Pancreas (tissue), 10 donors: ENCODE results near the gene CARS1. TPM values are rescaled to one million over a fixed set of nuclear protein-coding genes. Genes with fewer than 3 reads are reported as not detected.

Experiments
- ATAC-seq, 4 donors: fragments of 200-7000 bp; cut with Tn5 transposase; one replicate each; pipeline versions ENCODE4 v1.8.0 to v1.9.1; 2020; ENCODE audit warnings: mild to moderate bottlenecking in 4 of 4, moderate library complexity in 4 of 4
- DNase-seq, 6 donors: peaks; one replicate each; pipeline ENCODE4 v3.0.0-alpha.2; 2020
- FAIRE-seq: peaks from 2 replicates; lab custom pipeline; 2012; peaks lifted over from hg19 to GRCh38; lab: Jason Lieb, UNC
- H3K27ac ChIP-seq, 4 donors: fragments of 200-600 bp; sonication (generic); 1 replicate in 3 of 4; 2 replicates in 1 of 4; pipeline versions ENCODE4 v1.5.0 to v1.8.0; 2020
- H3K27me3 ChIP-seq, 4 donors: fragments of 200-600 bp; one replicate each; pipeline ENCODE4 v1.8.0; 2021
- H3K36me3 ChIP-seq, 3 donors: fragments of 200-600 bp; sonication (generic) in 1 of 3; one replicate each; pipeline versions ENCODE4 v1.5.0 to v1.8.0; 2020 to 2021
- H3K4me1 ChIP-seq, 3 donors: fragments of 200-600 bp; one replicate each; pipeline ENCODE4 v1.8.0; 2021
- H3K4me3 ChIP-seq, 4 donors: fragments of 200-600 bp; sonication (generic) in 2 of 4; one replicate each; pipeline versions ENCODE4 v1.5.0 to v1.8.0; 2020 to 2021
- H3K9me3 ChIP-seq, 4 donors: fragments of 200-600 bp; one replicate each; pipeline ENCODE4 v1.8.0; 2021
- WGBS, 2 donors: extraction: QIAGEN DNeasy Blood & Tissue Kit; methylation state at CpG; one replicate each; pipeline ENCODE4 v1.1.7; 2013; 5-methylcytosine and 5-hydroxymethylcytosine counted together
- intact Hi-C, 3 donors: fragments of 100-400 bp; cut with DNase I; formaldehyde crosslinking; loops; one replicate each; pipeline versions ENCODE4 v1.11.1 to v1.14.2; 2022
- polyA plus RNA-seq, 2 donors: library from polyadenylated mRNA; stranded (reverse); fragments of 200-250 nt; gene quantifications; one replicate each; pipeline ENCODE4 v1.2.3, GENCODE V29; 2013
- total RNA-seq, 6 donors: library from RNA; stranded (reverse); fragmentation: NEBNext Ultra II Directional in 4 of 6; extraction: Animal tissue kit (Norgen Biotek cat#: 25700) in 4 of 6; gene quantifications; one replicate each; pipeline versions ENCODE4 v1.2.1 to v1.2.4, GENCODE V29; 2021 to 2023
- TF ChIP-seq, protein P1 (sequence below), 4 donors: fragments of 200-600 bp; sonication (generic) in 3 of 4; IDR thresholded peaks; one replicate each; pipeline versions ENCODE4 v1.5.0 to v1.8.0; 2021; ENCODE audit warnings: antibody characterized with exemption in 4 of 4
- donor health status: healthy with polysubstance abuse.
- donor health status: DM: no; HTN: no; CAD: no; lungs with moderate emphysema.
- donor health status: DM: no; HTN: no; CAD: no.
- donor health status: control.
- donor health status: control.
- donor health status: Bipolar disorder and iron deficiency.
- donor health status: DM: yes; HTN: yes; CAD: no.
- donor health status: DM: no; HTN: no; CAD: no.
- donor health status: DM: no; HTN: no; CAD: no.
- donor health status: DM: yes; HTN: yes; CAD: no.

Gene CARS1
- total and polyA plus RNA-seq, 8 donors, result 14.8 to 65.0 (median 19.8) TPM

DNA sequence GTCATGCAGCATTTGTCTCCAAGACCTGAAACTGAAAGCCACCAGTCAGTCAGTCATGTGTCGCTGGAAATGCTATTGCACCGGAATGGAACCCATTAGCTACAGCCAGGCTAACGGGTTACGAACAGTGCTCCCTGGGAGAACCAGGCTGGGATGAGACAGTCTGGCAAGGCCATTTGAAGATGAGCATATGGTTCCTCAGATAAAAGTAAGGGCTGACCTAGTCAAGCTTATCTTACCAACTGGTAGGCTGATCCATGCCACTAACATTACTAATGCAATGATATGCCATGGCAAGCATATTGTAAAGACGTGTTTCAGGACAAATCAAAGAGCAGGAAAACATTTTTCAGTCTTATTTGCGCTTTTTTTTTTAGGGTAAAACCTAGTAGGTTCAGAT lies 93.5 kb downstream of the CARS1 start:
- Histone ChIP-seq H3K4me1 (no peaks in the 10 kb centered on the region), H3K36me3 (peaks cover 0 to 71% (median 11%) of the 10 kb centered on the region in 3 donors), H3K9me3 (no peaks in the 10 kb centered on the region), H3K4me3 (no peak overlapping the region), H3K27me3 (no peaks in the 10 kb centered on the region), H3K27ac (no peak overlapping the region)
- intact Hi-C loops, result no loop called here
- TF ChIP-seq, protein P1, sequence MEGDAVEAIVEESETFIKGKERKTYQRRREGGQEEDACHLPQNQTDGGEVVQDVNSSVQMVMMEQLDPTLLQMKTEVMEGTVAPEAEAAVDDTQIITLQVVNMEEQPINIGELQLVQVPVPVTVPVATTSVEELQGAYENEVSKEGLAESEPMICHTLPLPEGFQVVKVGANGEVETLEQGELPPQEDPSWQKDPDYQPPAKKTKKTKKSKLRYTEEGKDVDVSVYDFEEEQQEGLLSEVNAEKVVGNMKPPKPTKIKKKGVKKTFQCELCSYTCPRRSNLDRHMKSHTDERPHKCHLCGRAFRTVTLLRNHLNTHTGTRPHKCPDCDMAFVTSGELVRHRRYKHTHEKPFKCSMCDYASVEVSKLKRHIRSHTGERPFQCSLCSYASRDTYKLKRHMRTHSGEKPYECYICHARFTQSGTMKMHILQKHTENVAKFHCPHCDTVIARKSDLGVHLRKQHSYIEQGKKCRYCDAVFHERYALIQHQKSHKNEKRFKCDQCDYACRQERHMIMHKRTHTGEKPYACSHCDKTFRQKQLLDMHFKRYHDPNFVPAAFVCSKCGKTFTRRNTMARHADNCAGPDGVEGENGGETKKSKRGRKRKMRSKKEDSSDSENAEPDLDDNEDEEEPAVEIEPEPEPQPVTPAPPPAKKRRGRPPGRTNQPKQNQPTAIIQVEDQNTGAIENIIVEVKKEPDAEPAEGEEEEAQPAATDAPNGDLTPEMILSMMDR (IDR thresholded peaks at IDR 0.05), result no peak
- FAIRE-seq (no peak), DNase-seq (no peak), ATAC-seq (no peak)
- WGBS, 2 donors, result 94 to 97% methylated on average over 6 of the region's 6 CpGs

- Histone ChIP-seq H3K27me3 (no peaks in the 10 kb centered on the region), H3K9me3 (no peaks in the 10 kb centered on the region), H3K36me3 (peaks cover 0 to 71% (median 11%) of the 10 kb centered on the region in 3 donors), H3K4me1 (no peaks in the 10 kb centered on the region), H3K27ac (no peak overlapping the region), H3K4me3 (no peak overlapping the region)
- intact Hi-C loops, result no loop called here
- TF ChIP-seq, protein P1 (IDR thresholded peaks at IDR 0.05), result no peak
- FAIRE-seq, result no peak
- no peak for DNase-seq
- 91 to 92% methylated on average over 7 of the region's 7 CpGs for WGBS, 2 donors
- ATAC-seq, result no peak
Measured at GRCh38 chr11:2963112-2963754, 94.0 kb downstream of the CARS1 start.

DNA sequence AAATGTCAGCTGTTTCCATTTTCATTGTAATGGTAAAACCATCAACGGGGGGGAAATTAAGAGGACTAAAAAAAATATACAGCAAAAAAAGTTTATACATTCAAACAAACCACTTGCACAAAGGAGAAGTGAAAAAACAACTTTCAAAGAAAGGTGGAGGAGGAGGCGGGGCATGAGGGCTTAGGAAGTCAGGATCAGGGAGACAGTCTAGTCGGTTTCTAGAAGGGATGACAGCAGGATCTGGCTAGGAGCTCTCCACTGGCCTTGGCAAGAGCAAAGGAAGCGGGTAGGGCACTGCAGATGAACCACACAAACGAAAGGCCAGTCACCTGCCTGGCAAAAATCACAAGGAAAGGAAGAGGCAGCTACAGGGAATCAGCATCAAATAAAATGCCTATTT lies 96.1 kb downstream of the CARS1 start:
- H3K27me3 ChIP-seq, result no peaks in the 10 kb centered on the region
- no peak overlapping the region for H3K4me3 ChIP-seq
- no peak for FAIRE-seq
- H3K27ac ChIP-seq, result no peak overlapping the region
- intact Hi-C loops, result no loop called here
- ATAC-seq, result no peak
- no peak for DNase-seq
- TF ChIP-seq, protein P1 (IDR thresholded peaks at IDR 0.05), result no peak
- H3K36me3 ChIP-seq, result peaks cover 0 to 75% (median 23%) of the 10 kb centered on the region in 3 donors
- H3K4me1 ChIP-seq, result no peaks in the 10 kb centered on the region
- 70 to 85% methylated on average over 5 of the region's 5 CpGs for WGBS, 2 donors
- H3K9me3 ChIP-seq, result no peaks in the 10 kb centered on the region

GRCh38 chr11:2960139-2960538 lies 97.1 kb downstream of the CARS1 start:
- intact Hi-C loops, result no loop called here
- Histone ChIP-seq H3K4me1 (no peaks in the 10 kb centered on the region), H3K27me3 (no peaks in the 10 kb centered on the region), H3K4me3 (no peak overlapping the region), H3K9me3 (no peaks in the 10 kb centered on the region), H3K36me3 (peaks cover 0 to 65% (median 23%) of the 10 kb centered on the region in 3 donors), H3K27ac (no peak overlapping the region)
- 95 to 97% methylated on average over 7 of the region's 7 CpGs for WGBS, 2 donors
- ATAC-seq, result no peak
- FAIRE-seq, result no peak
- TF ChIP-seq, protein P1 (IDR thresholded peaks at IDR 0.05), result no peak
- DNase-seq, result no peak

DNA sequence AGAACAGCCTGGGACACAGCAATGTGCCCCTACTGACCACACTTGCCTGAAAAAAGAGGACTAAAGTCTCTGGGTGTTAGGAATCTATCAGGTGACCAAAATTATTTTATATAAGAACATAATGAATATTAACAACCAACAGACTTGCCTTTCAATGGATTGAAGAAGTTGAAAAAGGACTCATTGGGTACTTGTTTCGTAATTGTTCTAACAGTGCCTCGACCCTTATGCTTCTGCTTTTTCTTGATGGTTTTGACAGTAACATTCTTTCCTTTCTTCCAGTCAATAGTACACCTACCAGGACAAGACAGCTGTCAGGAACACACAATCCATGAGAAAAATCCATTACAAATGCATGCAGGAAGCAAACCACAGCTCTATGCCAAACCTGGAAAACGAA lies 99.0 kb downstream of the CARS1 start:
- intact Hi-C loops, result no loop called here
- H3K9me3 ChIP-seq, result no peaks in the 10 kb centered on the region
- no peak for ATAC-seq
- H3K36me3 ChIP-seq, result peaks cover 0 to 64% (median 29%) of the 10 kb centered on the region in 3 donors
- H3K4me3 ChIP-seq, result no peak overlapping the region
- no peak for FAIRE-seq
- DNase-seq, result no peak
- no peaks in the 10 kb centered on the region for H3K27me3 ChIP-seq
- H3K4me1 ChIP-seq, result no peaks in the 10 kb centered on the region
- WGBS, 2 donors, result 76 to 80% methylated on average over 3 of the region's 3 CpGs
- TF ChIP-seq, protein P1 (IDR thresholded peaks at IDR 0.05), result no peak
- no peak overlapping the region for H3K27ac ChIP-seq
